Parathyroid adenoma (tissue), 2 donors: ENCODE results near the gene ZNF154.
"Not testable (repeated sequence)": the region's sequence is repeated elsewhere in the genome, so short reads cannot be mapped to it uniquely, and the experiment has no call there.

ENCODE experiments used
- H2AFZ ChIP-seq: fragments of 300-600 bp; sonication (generic); one replicate; pipeline ENCODE4 v1.7.0; 2017; ENCODE audit warnings: antibody characterized with exemption, mild to moderate bottlenecking
- H3K27ac ChIP-seq: fragments of 300-600 bp; sonication (generic); one replicate; pipeline ENCODE4 v1.7.0; 2017
- H3K27me3 ChIP-seq: fragments of 300-600 bp; sonication (generic); one replicate; pipeline ENCODE4 v1.7.0; 2017; ENCODE audit warnings: low read length; ENCODE audit not compliant: control insufficient read depth, insufficient read depth
- H3K36me3 ChIP-seq: fragments of 300-600 bp; sonication (generic); one replicate; pipeline ENCODE4 v1.7.0; 2017; ENCODE audit warnings: low read length; ENCODE audit not compliant: control insufficient read depth, insufficient read depth
- H3K4me1 ChIP-seq: fragments of 300-600 bp; sonication (generic); one replicate; pipeline ENCODE4 v1.7.0; 2017; ENCODE audit warnings: control low read depth
- H3K4me2 ChIP-seq: fragments of 300-600 bp; sonication (generic); one replicate; pipeline ENCODE4 v1.7.0; 2017; ENCODE audit warnings: low read length
- H3K4me3 ChIP-seq: fragments of 300-600 bp; sonication (generic); one replicate; pipeline ENCODE4 v1.7.0; 2017; ENCODE audit warnings: low read depth, low read length
- H3K79me2 ChIP-seq: fragments of 300-600 bp; sonication (generic); one replicate; pipeline ENCODE4 v1.7.0; 2017; ENCODE audit warnings: control low read depth
- H3K9ac ChIP-seq: fragments of 300-600 bp; sonication (generic); one replicate; pipeline ENCODE4 v1.7.0; 2017; ENCODE audit warnings: mild to moderate bottlenecking
- H3K9me3 ChIP-seq: fragments of 300-600 bp; sonication (generic); one replicate; pipeline ENCODE4 v1.7.0; 2017; ENCODE audit warnings: low read length; ENCODE audit not compliant: control insufficient read depth
- CTCF ChIP-seq: fragments of 300-600 bp; sonication (generic); IDR thresholded peaks from one replicate; pipeline ENCODE4 v1.7.0; 2017; ENCODE audit warnings: antibody characterized with exemption, mild to moderate bottlenecking
- donor health status: primary hyperparathyroidism.

ZNF154 gene

GRCh38 chr19:57748029-57748428 is 39.0 kb upstream of the ZNF154 start:
- no peak for TF ChIP-seq CTCF
- Histone ChIP-seq H3K36me3 (no peaks in the 10 kb centered on the region), H3K27me3 (no peaks in the 10 kb centered on the region), H3K4me2 (peak overlapping the region; percentile 95), H3K4me3 (peak overlapping the region; percentile 93), H3K9me3 (no peaks in the 10 kb centered on the region), H3K79me2 (peaks cover 36% of the 10 kb centered on the region), H3K9ac (no peak overlapping the region), H3K27ac (no peak overlapping the region), H2AFZ (no peak overlapping the region), H3K4me1 (peaks cover 19% of the 10 kb centered on the region)

- TF ChIP-seq CTCF: no peak
- H2AFZ ChIP-seq: peak overlapping the region; percentile 82
Measured at GRCh38 chr19:57747472-57747807, 38.4 kb upstream of the ZNF154 start.

GRCh38 chr19:57746580-57747471 is 37.8 kb upstream of the ZNF154 start, which contains the start of gene ZNF776:
Gene ZNF776 (plus strand): TSS chr19:57746815. CDS start chr19:57747059, 244 bp downstream.
- H3K4me1 ChIP-seq: peaks cover 19% of the 10 kb centered on the region
- H3K27ac ChIP-seq: peak within 1 kb of the TSS; percentile 73
- peak within 1 kb of the TSS; percentile 82 for H2AFZ ChIP-seq
- peak within 1 kb of the TSS; percentile 93 for H3K4me3 ChIP-seq
- no peaks in the 10 kb centered on the region for H3K36me3 ChIP-seq
- peak within 1 kb of the TSS; percentile 95 for H3K4me2 ChIP-seq
- H3K79me2 ChIP-seq: peaks cover 36% of the 10 kb centered on the region
- H3K9ac ChIP-seq: peak within 1 kb of the TSS; percentile 14
- no peaks in the 10 kb centered on the region for H3K9me3 ChIP-seq
- no peaks in the 10 kb centered on the region for H3K27me3 ChIP-seq
- peak; percentile 10 for TF ChIP-seq CTCF

More at GRCh38 chr19:57747472-57747807, 38.4 kb upstream of the ZNF154 start:
- no peaks in the 10 kb centered on the region for H3K9me3 ChIP-seq
- no peaks in the 10 kb centered on the region for H3K36me3 ChIP-seq
- peaks cover 36% of the 10 kb centered on the region for H3K79me2 ChIP-seq
- peaks cover 19% of the 10 kb centered on the region for H3K4me1 ChIP-seq
- H3K4me2 ChIP-seq: peak overlapping the region; percentile 95
- H3K27ac ChIP-seq: peak overlapping the region; percentile 73
- H3K9ac ChIP-seq: peak overlapping the region; percentile 14
- H3K27me3 ChIP-seq: no peaks in the 10 kb centered on the region
- H3K4me3 ChIP-seq: peak overlapping the region; percentile 93

GRCh38 chr19:57738770-57739169 is 29.8 kb upstream of the ZNF154 start:
- not testable (repeated sequence) for H3K4me2 ChIP-seq, H3K9me3 ChIP-seq, H3K4me1 ChIP-seq, H3K79me2 ChIP-seq, H3K36me3 ChIP-seq, H3K27ac ChIP-seq, H3K4me3 ChIP-seq, H3K27me3 ChIP-seq, H3K9ac ChIP-seq
- H2AFZ ChIP-seq: peak overlapping the region; percentile 54

- H3K9ac ChIP-seq, H3K4me3 ChIP-seq, H3K9me3 ChIP-seq, H3K79me2 ChIP-seq, H3K27ac ChIP-seq, H3K36me3 ChIP-seq, H3K4me1 ChIP-seq, H3K4me2 ChIP-seq, H3K27me3 ChIP-seq: not testable (repeated sequence)
- TF ChIP-seq CTCF: peak; percentile 84
- peak overlapping the region; percentile 54 for H2AFZ ChIP-seq
Measured at GRCh38 chr19:57738320-57738719, 29.3 kb upstream of the ZNF154 start.
